Right kidney (tissue), 1 donor: ENCODE results near the gene ILK.

ENCODE experiments used
- DNase-seq: peaks from one replicate; pipeline ENCODE4 v3.0.0-alpha.2; 2016

Gene ILK

DNA sequence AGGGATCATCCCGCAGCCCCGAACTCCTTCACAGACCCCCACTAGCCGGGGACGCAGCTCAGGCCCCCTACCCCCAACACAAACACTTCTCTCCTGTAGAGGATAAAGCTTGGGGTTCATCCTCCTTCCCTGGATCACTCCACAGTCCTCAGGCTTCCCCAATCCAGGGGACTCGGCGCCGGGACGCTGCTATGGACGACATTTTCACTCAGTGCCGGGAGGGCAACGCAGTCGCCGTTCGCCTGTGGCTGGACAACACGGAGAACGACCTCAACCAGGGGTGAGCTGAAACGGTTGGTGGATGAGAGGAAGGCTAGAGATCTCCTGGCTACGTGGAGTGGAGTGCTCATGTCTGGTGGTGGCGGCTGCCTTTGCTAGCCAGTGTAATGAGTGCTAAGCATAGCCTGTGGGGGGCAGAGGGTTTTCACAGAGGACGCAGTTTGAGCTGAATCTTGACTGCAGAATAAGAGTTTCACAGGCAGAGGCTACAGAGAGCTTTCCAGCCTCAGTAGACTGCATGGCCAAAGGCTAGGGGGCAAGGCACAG is 580 bp downstream of the ILK start:
- peak; percentile 84 for DNase-seq

DNA sequence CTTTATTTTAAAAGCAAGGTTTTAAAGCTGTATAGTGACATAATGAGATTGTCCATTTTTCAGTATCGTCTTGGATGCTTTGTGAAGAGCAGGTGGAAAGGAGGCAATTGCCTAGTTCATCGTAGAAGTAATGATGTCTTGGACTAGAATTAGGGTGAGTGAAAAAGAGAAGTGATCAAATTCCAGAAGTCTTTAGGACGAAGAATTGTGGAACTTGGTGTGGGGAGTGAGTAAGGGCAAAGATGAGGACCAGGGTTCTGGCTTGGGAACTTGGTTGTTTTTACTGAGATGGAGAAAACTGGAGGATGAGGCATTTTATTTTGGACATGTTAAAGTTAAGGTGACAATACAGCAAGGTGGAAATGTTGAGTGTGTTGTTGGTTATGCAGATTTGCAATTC is 1.2 kb downstream of the ILK start:
- DNase-seq = no peak

DNA sequence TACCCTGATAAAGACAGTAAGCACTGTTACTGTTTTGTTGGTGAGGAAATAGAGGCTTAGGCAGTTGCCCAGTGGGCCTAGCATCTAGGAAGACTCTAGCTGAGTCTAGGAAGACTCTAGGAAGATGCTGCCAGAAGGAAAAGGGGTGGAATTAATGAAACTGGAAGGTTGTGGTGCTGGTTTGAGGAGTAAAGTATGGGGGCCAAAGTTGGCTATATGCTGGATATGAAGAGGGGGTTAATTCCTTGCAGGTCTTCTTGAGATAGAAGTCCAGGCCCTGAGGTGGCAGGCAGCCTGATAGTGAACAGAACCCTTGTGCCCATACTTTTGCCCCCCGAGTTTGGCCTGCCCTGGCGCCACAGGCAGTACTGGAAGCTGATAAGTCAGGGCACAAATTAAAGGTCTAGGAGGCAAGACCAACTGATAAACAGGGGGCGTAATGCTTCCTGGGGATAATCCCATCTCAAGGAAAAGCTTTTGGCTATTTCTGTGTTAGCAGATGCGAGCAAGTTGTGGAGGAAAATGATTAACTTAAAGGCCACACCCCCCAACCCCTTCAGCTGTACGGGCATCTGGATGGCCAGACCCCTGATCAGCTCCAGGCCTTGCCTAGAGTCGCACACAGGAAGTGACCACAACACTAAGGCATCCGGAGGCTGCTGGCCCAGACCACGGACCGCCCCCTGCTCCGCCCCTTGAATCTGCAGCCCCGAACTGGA is 3.1 kb downstream of the ILK start:
- peak; percentile 73 for DNase-seq

DNA sequence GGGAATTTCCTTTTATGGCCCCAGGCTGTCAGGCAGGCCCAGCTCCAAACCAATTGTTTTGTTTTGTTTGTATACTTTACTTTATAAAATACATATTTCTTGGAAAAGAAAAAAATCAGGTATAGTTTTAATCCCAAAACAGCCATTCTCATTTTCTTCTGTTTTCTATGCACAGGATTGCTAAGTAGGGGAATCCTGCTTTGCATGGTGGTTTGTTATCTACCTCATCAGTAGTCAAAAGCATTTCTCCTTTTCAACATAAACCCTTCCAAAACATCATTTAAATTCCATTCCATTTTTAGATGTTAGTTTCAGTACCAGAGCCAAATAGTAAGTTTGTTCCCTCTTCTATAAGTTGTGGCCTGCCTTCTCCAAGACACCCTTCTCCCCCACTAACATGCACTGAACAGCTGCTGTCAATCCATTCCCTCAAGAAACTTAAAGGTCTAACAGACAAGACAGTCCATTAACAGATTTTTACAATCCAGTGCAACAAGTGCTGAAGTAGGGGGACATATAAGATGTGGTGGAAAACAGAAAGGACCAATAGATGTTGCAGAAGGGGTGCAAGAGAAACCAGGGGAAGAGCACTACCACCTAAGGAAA is 3.7 kb downstream of the ILK start:
- no peak for DNase-seq

DNA sequence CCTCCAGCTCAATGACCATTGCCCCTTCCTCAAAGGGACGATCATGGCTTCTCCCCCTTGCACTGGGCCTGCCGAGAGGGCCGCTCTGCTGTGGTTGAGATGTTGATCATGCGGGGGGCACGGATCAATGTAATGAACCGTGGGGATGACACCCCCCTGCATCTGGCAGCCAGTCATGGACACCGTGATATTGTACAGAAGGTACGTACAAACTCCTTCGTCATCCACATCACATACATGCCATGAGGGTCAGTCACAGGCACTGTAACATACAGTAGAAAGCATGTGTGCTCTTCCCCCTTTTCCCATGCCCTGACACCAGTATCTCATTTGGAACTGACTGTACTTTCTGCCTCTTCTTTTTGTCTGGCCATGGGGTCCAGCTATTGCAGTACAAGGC is 4.4 kb downstream of the ILK start:
- DNase-seq = no peak

DNA sequence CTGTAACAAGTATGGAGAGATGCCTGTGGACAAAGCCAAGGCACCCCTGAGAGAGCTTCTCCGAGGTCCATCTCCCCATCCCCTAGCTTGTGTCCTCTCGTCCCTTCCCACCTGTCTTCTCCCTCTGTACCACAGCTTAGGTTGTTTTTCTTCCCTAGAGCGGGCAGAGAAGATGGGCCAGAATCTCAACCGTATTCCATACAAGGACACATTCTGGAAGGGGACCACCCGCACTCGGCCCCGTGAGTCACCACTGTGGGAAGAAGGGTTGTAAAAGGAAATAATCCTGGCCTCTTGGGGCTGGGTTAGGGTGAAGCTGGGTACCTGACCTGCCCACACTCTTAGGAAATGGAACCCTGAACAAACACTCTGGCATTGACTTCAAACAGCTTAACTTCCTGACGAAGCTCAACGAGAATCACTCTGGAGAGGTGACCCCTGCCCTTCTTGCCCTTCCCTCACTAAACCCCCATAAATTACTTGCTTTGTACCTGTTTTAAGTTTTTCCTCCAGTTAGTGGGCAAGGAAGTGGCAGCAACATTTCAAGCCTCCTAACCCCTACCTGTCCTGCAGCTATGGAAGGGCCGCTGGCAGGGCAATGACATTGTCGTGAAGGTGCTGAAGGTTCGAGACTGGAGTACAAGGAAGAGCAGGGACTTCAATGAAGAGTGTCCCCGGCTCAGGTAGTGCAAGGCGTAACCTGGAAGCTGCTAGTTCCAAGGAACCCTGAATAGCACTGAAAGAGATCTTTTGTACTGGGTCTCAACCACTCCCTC is 5.3 kb downstream of the ILK start:
- DNase-seq = no peak

DNA sequence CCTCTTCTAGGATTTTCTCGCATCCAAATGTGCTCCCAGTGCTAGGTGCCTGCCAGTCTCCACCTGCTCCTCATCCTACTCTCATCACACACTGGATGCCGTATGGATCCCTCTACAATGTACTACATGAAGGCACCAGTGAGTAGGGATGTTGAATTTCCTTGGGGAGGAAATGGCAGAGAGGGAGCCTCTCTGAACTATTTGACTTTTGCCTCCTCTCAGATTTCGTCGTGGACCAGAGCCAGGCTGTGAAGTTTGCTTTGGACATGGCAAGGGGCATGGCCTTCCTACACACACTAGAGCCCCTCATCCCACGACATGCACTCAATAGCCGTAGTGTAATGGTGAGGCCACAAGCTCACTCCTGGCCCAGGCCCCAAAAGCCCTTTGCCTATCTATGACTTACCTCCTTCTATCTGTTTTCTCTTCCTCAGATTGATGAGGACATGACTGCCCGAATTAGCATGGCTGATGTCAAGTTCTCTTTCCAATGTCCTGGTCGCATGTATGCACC is 6.0 kb downstream of the ILK start:
- no peak for DNase-seq

DNA sequence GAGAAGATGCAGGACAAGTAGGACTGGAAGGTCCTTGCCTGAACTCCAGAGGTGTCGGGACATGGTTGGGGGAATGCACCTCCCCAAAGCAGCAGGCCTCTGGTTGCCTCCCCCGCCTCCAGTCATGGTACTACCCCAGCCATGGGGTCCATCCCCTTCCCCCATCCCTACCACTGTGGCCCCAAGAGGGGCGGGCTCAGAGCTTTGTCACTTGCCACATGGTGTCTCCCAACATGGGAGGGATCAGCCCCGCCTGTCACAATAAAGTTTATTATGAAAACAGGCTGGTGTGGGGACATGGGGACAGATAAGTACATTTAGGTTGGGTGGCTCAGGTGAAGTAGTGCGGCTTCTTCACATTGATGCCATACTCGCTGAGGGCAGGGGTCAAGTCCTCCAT is 7.0 kb downstream of the ILK start:
- no peak for DNase-seq

DNA sequence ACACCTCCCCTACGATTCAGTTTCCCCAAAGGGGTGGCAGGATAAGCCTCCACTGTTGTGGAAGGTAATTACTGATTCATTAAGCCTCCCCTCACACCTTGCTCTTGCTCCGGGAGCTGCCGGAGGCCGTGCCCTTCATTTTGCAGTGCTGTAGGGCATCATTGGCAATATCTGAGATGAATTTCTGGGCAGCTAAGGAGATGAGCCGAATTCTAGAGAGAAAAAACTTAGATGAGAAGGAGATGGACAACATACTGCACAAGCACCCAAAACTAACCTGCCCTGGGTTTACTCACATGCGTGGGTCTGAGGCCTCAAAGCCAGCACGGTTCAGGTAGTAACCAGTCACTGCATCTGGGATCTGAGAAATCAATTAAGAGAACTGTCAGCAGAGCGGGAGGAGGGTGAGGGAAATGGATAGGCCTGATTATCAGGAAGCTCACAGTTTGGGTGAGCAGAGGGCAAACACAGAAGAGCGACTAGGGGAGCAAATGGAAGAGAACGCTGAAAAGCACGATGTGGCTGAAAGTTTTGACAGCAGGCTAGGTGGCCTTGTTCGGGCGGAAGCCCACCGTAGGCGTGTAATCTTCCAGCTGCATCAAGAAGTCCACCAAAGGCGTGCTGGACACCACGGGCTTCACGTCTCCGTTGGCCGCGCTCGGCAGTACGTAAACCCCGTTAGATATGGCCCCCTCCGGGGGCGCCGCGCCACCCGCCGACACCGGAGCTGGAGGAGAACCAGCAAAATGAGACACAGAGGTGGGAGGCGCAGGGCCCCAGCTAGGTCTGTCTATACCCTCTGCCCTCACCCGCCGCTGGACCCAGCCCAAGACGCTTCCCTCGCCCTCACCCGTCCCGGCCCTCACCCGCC is 7.8 kb downstream of the ILK start:
- peak; percentile 60 for DNase-seq

DNA sequence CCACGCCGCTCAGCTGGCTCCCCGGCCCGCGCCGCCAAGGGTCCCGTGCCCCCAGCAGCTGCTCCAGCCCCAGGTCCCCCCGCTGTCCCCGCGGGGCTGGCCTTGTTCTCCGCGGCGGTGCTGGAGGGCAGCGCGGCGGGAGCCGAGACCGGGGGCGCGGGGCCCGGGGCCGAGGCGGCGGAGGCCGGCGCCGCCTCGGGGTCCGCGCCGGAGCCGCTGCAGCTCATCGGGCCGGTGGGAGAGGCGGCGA is 8.3 kb downstream of the ILK start:
- no peak for DNase-seq

DNA sequence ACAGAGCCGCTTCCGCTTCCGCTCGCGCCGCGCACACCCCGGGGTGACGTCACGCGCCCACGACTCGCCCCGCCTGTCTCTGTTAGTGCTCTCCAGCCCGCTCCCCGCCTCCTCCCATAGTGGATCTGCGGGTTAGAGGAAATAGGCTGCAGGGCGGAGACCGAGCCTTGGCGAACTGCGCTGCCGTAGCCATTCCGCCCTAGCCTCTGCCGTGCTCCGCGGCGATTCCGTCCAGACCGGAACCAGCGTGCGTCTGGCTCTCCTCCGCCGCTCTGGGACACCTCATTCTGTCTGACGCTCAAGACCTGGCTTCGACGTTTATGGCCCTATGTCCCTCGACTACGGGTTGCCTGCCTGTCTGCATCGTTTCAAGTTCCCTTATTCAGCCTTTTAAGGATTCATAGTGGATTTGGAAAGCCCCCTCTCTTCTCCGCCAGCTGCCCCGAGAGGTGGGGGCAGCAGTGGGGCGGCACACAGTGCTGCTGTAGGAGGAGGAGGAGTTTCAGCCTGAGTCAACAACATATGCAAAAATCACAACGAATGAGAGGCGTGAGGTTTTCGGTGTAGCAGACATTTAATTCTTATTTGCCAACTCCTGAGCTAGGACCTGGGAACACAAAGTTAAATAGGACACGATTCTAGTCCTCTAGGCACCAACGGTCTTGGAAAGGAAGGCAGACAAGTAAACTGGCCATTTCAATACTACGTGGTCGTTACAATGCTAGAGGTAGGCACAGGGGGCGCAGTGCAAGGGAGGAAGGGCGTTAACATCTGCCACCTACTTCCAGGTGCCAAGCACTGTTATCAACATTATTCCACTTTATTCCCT is 8.9 kb downstream of the ILK start, which contains the start of gene TAF10:
Gene TAF10 (minus strand): TSS at position 4 of the 829 bp plus-strand sequence. CDS start 27 bp downstream, outside the sequence.
- DNase-seq = peak; percentile 95

DNA sequence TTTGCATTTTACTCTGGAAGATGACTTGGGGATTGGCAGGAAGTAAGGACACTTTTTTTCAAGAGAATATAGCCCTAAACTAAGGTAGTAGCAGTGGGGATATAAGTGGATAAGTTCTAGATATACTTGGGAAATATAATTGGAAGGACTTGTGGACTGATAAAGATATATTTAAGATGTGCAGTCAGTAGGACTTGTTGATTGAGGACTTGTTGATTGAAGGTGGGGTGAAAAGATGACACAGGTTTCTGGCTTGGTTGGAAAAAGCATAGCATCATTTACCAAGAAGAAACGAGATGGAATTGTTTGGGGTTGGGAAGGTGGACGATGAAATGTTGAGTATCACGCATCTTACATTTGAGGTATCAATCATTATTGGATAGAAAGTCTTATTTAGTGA is 9.9 kb downstream of the ILK start:
- DNase-seq = no peak

DNA sequence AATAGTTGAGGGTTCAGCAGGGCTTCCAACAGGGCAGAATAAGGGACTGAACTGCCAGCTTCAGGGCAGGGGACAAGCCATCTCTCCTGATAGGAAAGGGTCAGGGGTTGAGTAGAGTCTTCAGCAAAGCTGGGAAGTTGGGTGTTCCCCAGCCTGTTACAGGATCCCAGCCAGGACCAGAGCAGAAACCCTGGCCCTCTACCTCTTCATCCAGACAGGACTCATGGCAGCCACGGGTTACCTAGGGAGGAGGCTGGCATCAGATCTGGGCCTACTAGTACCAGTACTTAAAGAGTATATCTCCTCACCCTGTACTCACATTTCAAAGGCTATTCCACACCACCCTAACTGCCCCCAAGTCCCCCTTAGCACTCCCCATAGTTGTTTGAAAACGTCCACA is 10.9 kb downstream of the ILK start:
- DNase-seq = no peak

DNA sequence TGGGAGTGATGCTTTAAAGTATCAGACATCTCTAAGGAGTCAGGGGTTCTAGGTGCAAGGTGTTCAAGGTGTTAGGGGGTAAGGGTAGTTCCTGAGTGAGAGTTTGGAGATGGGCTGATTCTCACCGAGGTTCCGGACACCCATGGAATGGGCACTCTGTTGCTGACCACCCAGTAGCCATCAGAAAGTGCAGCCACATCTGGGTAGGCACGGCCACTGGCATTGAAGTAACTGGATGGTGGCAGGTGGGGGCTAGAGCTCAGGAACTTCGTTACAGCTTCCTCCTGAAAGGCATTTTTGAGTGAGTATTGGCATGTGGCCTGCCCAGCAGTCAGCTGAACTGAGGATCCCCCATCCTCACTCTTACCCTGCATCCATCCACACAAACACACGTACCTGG is 11.5 kb downstream of the ILK start:
- no peak for DNase-seq

DNA sequence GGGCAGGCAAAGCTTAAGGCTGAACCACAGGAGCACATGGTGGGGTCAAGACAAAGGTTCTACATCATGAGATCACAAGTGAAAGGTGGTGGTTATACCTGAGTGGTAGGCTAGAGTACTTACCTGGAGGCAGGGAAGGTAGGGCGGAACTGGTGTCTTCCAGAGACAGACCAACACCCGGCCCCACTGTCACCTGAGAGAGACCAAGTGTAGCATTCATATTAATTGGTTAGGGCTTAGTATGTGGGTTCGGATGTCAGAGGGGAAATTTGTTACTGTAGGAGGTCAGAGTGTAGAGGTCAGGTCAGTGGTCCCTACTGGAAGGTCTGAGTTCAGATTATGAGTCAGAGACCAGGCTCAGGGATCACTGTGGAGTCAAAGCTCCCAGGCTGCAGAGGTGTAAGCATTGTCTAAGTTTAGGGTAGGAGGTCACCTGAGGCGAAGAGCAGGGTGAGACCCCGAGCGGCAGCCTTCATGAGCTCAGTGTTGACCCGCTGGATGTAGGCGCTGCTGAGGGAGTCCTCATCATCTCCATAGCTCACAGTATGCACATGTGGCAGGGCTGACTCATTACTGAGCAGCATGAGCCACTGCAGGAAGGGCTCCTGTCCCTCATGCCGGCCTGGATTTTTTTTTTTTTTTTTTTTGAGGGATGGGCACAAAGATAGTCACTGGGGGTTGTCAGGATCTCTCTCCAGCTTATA is 12.5 kb downstream of the ILK start:
- DNase-seq = no peak

DNA sequence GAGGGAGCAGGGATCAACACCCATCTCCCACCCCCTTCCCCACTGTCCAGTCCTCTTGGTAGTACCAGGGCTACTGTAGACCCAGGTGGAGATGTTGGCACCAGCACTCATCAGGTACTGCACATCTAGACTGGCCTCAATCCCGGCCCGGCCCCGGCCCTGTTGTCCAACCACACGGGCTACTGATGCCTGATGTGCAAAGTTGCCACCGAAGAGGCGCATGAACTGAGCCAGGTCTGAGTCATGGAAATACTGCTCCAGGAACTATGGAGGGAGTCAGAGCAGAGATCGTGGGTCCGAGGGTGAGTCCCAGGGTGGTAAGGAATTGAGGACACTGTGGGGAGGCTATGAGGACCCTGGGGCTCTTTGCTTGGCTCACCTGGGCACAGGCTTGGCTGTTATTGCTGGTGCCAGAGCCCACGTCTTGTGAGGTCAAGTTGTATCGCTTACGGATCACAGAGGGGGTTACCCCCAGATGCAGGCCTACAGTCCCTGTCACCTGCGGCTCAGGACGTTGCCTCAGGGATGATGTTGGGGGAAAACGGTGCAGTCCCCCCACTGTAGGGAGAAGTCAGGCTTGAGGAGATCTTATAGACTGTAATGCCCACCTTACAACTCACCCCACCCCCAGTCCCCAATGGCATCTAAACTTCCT is 13.1 kb downstream of the ILK start:
- no peak for DNase-seq

DNA sequence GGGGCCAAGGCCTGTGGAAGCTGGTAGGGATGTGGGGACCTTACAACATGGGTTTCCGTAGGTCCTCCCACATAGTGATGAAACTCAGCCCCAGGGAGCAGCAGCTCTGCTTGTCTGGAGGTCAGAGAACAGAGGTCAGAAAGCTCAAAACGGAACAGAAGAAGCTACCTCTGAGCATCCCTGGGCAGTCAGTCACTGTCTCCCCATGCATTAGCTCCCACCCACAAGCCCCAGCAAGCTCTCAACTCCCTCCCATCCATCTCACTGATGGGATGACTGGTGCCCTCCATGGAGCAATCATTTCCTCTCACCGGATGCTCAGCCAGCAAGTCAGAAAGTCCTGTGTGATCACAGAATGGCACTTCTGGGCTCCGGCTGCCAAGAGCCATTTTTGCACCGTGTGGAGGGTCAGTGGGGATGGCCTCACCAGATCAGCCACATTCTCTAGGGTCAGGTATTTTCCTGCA is 13.8 kb downstream of the ILK start:
- no peak for DNase-seq

DNA sequence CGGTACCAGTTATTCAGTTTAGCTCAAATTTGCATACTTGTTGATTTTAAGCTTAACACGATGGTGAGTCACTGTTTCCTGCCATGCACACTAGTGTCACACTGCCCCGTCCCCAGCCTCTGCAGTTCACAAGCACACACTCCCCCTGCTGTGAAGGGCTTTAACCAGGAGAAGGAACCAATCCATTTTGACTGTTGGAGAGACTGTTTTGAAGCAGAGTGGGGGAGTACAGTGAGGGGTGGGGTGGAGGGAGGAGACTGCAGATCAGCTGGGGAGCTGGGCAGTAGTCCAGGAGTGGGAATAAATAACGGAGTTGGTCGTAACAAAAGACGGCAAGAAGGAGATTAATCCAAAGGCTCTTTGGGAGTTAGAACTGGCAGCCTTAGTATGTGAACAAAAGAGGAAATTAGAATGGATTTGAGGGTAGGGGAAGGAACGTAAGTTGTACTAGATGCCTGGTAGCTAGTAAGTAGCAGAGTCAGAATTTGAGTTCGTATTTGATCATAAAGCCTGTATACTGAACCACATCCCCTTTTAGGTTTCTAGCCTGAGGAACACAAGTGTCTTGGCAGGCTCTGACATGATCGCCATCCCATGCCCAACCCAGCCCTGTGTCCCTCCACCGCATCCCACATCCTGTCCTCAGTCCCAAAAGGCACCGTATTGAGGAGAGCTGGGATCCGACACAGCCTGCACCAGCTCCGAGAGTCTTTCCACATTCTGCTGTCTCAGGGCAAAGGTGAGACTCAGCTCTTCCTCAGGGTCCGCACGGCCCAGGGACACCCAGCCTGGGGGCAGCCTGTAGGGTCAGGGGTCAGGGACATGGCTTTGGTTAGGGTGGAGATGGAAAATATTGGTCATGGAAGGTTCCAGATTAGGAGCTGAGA is 14.8 kb downstream of the ILK start:
- DNase-seq = no peak
